GM23338 (cell line): ENCODE measurements around the gene QRFP. TPM values are rescaled to one million over a fixed set of nuclear protein-coding genes. Genes with fewer than 3 reads are reported as not detected.

ENCODE experiments used
- ATAC-seq: fragments of 200-7000 bp; cut with Tn5 transposase; 3 replicates; pipeline ENCODE4 v1.9.1; 2020
- DNase-seq: peaks from one replicate; pipeline ENCODE4 v3.0.0-alpha.2; 2015; ENCODE audit warnings: low spot score
- H2AFZ ChIP-seq: fragments of 200-600 bp; sonication (generic); 2 replicates; pipeline ENCODE4 v1.8.0; 2016; ENCODE audit warnings: antibody characterized with exemption, mild to moderate bottlenecking, moderate library complexity
- H3F3A ChIP-seq: fragments of 200-600 bp; sonication (generic); replicated peaks from 2 replicates; pipeline ENCODE4 v1.8.0; 2017; ENCODE audit warnings: antibody characterized with exemption, mixed run types, low read depth
- H3K27ac ChIP-seq: fragments of 200-600 bp; sonication (generic); 2 replicates; pipeline ENCODE4 v1.6.1; 2016; ENCODE audit warnings: low read depth
- H3K27me3 ChIP-seq: fragments of 200-600 bp; sonication (generic); 2 replicates; pipeline ENCODE4 v1.8.0; 2016; ENCODE audit warnings: mild to moderate bottlenecking, mixed run types, moderate library complexity; ENCODE audit not compliant: insufficient read depth
- H3K36me3 ChIP-seq: fragments of 200-600 bp; sonication (generic); 2 replicates; pipeline ENCODE4 v1.8.0; 2016; ENCODE audit warnings: mild to moderate bottlenecking; ENCODE audit not compliant: insufficient read depth
- H3K4me1 ChIP-seq: fragments of 200-600 bp; sonication (generic); 2 replicates; pipeline ENCODE4 v1.8.0; 2016; ENCODE audit warnings: mild to moderate bottlenecking, moderate library complexity; ENCODE audit not compliant: insufficient read depth
- H3K4me2 ChIP-seq: fragments of 200-600 bp; sonication (generic); 2 replicates; pipeline ENCODE4 v1.7.1; 2017; ENCODE audit warnings: mixed run types
- H3K4me3 ChIP-seq: fragments of 200-600 bp; sonication (generic); 2 replicates; pipeline ENCODE4 v1.6.1; 2016; ENCODE audit warnings: mixed run types
- H3K79me2 ChIP-seq: fragments of 200-600 bp; sonication (generic); replicated peaks from 2 replicates; pipeline ENCODE4 v1.8.0; 2017; ENCODE audit warnings: mild to moderate bottlenecking; ENCODE audit not compliant: insufficient read depth
- H3K9me2 ChIP-seq: fragments of 200-600 bp; sonication (generic); 2 replicates; pipeline ENCODE4 v1.8.0; 2017; ENCODE audit not compliant: insufficient read depth
- H4K20me1 ChIP-seq: fragments of 200-600 bp; sonication (generic); replicated peaks from 2 replicates; pipeline ENCODE4 v1.8.0; 2017; ENCODE audit warnings: mild to moderate bottlenecking; ENCODE audit not compliant: insufficient read depth
- H3K27ac Mint-ChIP-seq: 2 replicates; pipeline ENCODE4 v1.8.0; 2020; ENCODE audit warnings: inconsistent platforms, mild to moderate bottlenecking, moderate library complexity, mixed read lengths
- H3K27me3 Mint-ChIP-seq: 3 replicates; pipeline ENCODE4 v1.8.0; 2022; ENCODE audit warnings: low read depth, mild to moderate bottlenecking, moderate library complexity, mixed read lengths, inconsistent platforms; ENCODE audit not compliant: insufficient read depth, poor library complexity
- H3K36me3 Mint-ChIP-seq: 3 replicates; pipeline ENCODE4 v1.8.0; 2021; ENCODE audit warnings: low read depth, mild to moderate bottlenecking, inconsistent platforms, moderate library complexity, mixed read lengths
- H3K4me1 Mint-ChIP-seq: 3 replicates; pipeline ENCODE4 v1.8.0; 2020; ENCODE audit warnings: mild to moderate bottlenecking, inconsistent platforms, mixed read lengths
- H3K4me3 Mint-ChIP-seq: 3 replicates; pipeline ENCODE4 v1.8.0; 2021; ENCODE audit warnings: moderate library complexity, mild to moderate bottlenecking, inconsistent platforms, mixed read lengths
- H3K9me3 Mint-ChIP-seq: 3 replicates; pipeline ENCODE4 v1.8.0; 2020; ENCODE audit warnings: moderate library complexity, mild to moderate bottlenecking, inconsistent platforms, mixed read lengths
- CREB1 ChIP-seq: fragments of 250-450 bp; sonication (Bioruptor Pico); IDR thresholded peaks from 2 replicates; pipeline ENCODE4 v1.5.0; 2020; ENCODE audit warnings: low read depth, mild to moderate bottlenecking, moderate library complexity
- CTCF ChIP-seq, 2 experiments: fragments of 200-600 bp in 1 of 2; sonication (generic) in 1 of 2; conservative IDR thresholded peaks; 2 replicates each; pipeline versions ENCODE4 v1.5.1 to v1.6.1; 2016 to 2017; ENCODE audit warnings: antibody characterized with exemption in 2 of 2, low read depth in 2 of 2, mild to moderate bottlenecking in 2 of 2, moderate library complexity in 1 of 2
- ETS1 ChIP-seq: IDR thresholded peaks from 2 replicates; pipeline ENCODE4 v1.6.1; 2016; ENCODE audit warnings: antibody characterized with exemption
- EZH2 ChIP-seq: fragments of 200-600 bp; sonication (generic); IDR thresholded peaks from one replicate; pipeline ENCODE4 v1.8.0; 2017; ENCODE audit warnings: antibody characterized with exemption, mild to moderate bottlenecking, low read depth; ENCODE audit not compliant: unreplicated experiment
- EZH2phosphoT487 ChIP-seq: fragments of 200-600 bp; sonication (generic); IDR thresholded peaks from one replicate; pipeline ENCODE4 v1.8.1; 2018; ENCODE audit warnings: antibody characterized with exemption; ENCODE audit not compliant: unreplicated experiment
- JUNB ChIP-seq: IDR thresholded peaks from one replicate; pipeline ENCODE4 v1.6.1; 2016; ENCODE audit warnings: antibody characterized with exemption; ENCODE audit not compliant: unreplicated experiment
- NANOG ChIP-seq: IDR thresholded peaks from 2 replicates; pipeline ENCODE4 v1.6.1; 2016; ENCODE audit warnings: antibody characterized with exemption, borderline replicate concordance
- POLR2AphosphoS5 ChIP-seq: IDR thresholded peaks from 2 replicates; pipeline ENCODE4 v1.6.1; 2016; ENCODE audit warnings: antibody characterized with exemption, low read depth
- REST ChIP-seq: IDR thresholded peaks from one replicate; pipeline ENCODE4 v1.6.1; 2018; ENCODE audit warnings: antibody characterized with exemption; ENCODE audit not compliant: unreplicated experiment
- STAT1 ChIP-seq: IDR thresholded peaks from one replicate; pipeline ENCODE4 v1.6.1; 2016; ENCODE audit warnings: antibody characterized with exemption; ENCODE audit not compliant: unreplicated experiment
- ZNF114 ChIP-seq: fragments of 250-450 bp; sonication (Bioruptor Pico); IDR thresholded peaks from 2 replicates; pipeline ENCODE4 v1.5.0; 2020; ENCODE audit warnings: mild to moderate bottlenecking, moderate library complexity
- ZNF331 ChIP-seq: fragments of 250-450 bp; sonication (Bioruptor Pico); IDR thresholded peaks from 2 replicates; pipeline ENCODE4 v1.5.0; 2020; ENCODE audit warnings: low read depth, mild to moderate bottlenecking, moderate library complexity
- ZNF462 ChIP-seq: fragments of 250-450 bp; sonication (Bioruptor Pico); IDR thresholded peaks from 2 replicates; pipeline ENCODE4 v1.5.0; 2020; ENCODE audit warnings: mild to moderate bottlenecking, moderate library complexity
- polyA plus RNA-seq: library from polyadenylated mRNA; unstranded; fragments of >200 nt; fragmentation: Nextera tagmentation; extraction: Ambion mirVana; gene quantifications from 2 replicates; pipeline ENCODE4 v1.2.1, GENCODE V29; 2016
- total RNA-seq: library from RNA; depleted of rRNA; stranded (reverse); fragments of >200 nt; shearing (Covaris generic); gene quantifications from 2 replicates; pipeline ENCODE4 v1.2.3, GENCODE V29; 2014

QRFP gene
- total and polyA plus RNA-seq, 2 experiments from 2014 or later: not detected

- no peaks in the 10 kb centered on the region for H4K20me1 ChIP-seq
- no peaks in the 10 kb centered on the region; the same call in 2 of the 3 replicates for H3K9me3 Mint-ChIP-seq
- no peak overlapping the region for H3K4me3 ChIP-seq
- TF ChIP-seq EZH2: no peak
- no peak for TF ChIP-seq CTCF (conservative IDR thresholded peaks at IDR 0.05; ENCODE audit: low read depth in 2 of 2)
- TF ChIP-seq ZNF331 (CRISPR knock-in tag): no peak
- no peak for TF ChIP-seq REST
- TF ChIP-seq CREB1: no peak
- TF ChIP-seq POLR2AphosphoS5: no peak
- TF ChIP-seq JUNB: no peak
- no peak for TF ChIP-seq ETS1
- no peak for TF ChIP-seq STAT1
- TF ChIP-seq ZNF462 (CRISPR knock-in tag): no peak
- no peak for TF ChIP-seq ZNF114 (CRISPR knock-in tag)
- TF ChIP-seq NANOG: no peak
- TF ChIP-seq EZH2phosphoT487: no peak
- peaks cover 40% of the 10 kb centered on the region for H3K4me1 Mint-ChIP-seq
- ATAC-seq: no peak
- 0 out of 2 replicates have a peak, but pooled peaks cover under 1% of the 10 kb centered on the region for H3K27me3 ChIP-seq
- peaks cover 27% of the 10 kb centered on the region for H3K27me3 Mint-ChIP-seq
- peaks cover 37% of the 10 kb centered on the region for H3K4me1 ChIP-seq
- no peak overlapping the region; the same call in 2 of the 3 replicates for H3K4me3 Mint-ChIP-seq
- H3K9me2 ChIP-seq: no peaks in the 10 kb centered on the region
- no peak overlapping the region for H3K27ac Mint-ChIP-seq
- no peak overlapping the region for H3K27ac ChIP-seq
- no peaks in the 10 kb centered on the region for H3K79me2 ChIP-seq
- H3K36me3 ChIP-seq: no peaks in the 10 kb centered on the region
- H3K4me2 ChIP-seq: 0 out of 2 replicates have a peak overlapping the region, but pooled peaks have one; percentile 67
- peaks cover 9% of the 10 kb centered on the region; the same call in 1 of the 2 replicates for H3F3A ChIP-seq
- H3K36me3 Mint-ChIP-seq: no peaks in the 10 kb centered on the region; the same call in 2 of the 3 replicates
- DNase-seq: no peak
- no peak overlapping the region for H2AFZ ChIP-seq
Observed at GRCh38 chr9:130931508-130932254, 35.1 kb upstream of the QRFP start.
